Measurements from ENCODE around the gene DHX32.

The DHX32 gene

GRCh38 chr10:125840955-125841354 is 40.1 kb downstream of the DHX32 start:
- H3K4me1 ChIP-seq, result no peaks in the 10 kb centered on the region
- H3K27me3 ChIP-seq, result no peaks in the 10 kb centered on the region
- DNase-seq, result no peak
- H3K36me3 ChIP-seq, result peaks cover 49% of the 10 kb centered on the region
- no peaks in the 10 kb centered on the region for H3K9me3 ChIP-seq
- TF ChIP-seq, protein P1, sequence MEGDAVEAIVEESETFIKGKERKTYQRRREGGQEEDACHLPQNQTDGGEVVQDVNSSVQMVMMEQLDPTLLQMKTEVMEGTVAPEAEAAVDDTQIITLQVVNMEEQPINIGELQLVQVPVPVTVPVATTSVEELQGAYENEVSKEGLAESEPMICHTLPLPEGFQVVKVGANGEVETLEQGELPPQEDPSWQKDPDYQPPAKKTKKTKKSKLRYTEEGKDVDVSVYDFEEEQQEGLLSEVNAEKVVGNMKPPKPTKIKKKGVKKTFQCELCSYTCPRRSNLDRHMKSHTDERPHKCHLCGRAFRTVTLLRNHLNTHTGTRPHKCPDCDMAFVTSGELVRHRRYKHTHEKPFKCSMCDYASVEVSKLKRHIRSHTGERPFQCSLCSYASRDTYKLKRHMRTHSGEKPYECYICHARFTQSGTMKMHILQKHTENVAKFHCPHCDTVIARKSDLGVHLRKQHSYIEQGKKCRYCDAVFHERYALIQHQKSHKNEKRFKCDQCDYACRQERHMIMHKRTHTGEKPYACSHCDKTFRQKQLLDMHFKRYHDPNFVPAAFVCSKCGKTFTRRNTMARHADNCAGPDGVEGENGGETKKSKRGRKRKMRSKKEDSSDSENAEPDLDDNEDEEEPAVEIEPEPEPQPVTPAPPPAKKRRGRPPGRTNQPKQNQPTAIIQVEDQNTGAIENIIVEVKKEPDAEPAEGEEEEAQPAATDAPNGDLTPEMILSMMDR (IDR thresholded peaks at IDR 0.05; ENCODE audit: low read depth, low read length), result no peak
- no peak overlapping the region for H3K4me3 ChIP-seq (ENCODE audit: low read depth, low read length)

- Histone ChIP-seq H3K4me1 (no peaks in the 10 kb centered on the region), H3K4me3 (ENCODE audit: low read depth, low read length) (no peak overlapping the region), H3K36me3 (peaks cover 54% of the 10 kb centered on the region), H3K9me3 (no peaks in the 10 kb centered on the region), H3K27me3 (no peaks in the 10 kb centered on the region)
- no peak for DNase-seq
- TF ChIP-seq, protein P1 (IDR thresholded peaks at IDR 0.05; ENCODE audit: low read depth, low read length), result no peak
These were observed 40.7 kb downstream of the DHX32 start for GRCh38 chr10:125840406-125840805.

DNA sequence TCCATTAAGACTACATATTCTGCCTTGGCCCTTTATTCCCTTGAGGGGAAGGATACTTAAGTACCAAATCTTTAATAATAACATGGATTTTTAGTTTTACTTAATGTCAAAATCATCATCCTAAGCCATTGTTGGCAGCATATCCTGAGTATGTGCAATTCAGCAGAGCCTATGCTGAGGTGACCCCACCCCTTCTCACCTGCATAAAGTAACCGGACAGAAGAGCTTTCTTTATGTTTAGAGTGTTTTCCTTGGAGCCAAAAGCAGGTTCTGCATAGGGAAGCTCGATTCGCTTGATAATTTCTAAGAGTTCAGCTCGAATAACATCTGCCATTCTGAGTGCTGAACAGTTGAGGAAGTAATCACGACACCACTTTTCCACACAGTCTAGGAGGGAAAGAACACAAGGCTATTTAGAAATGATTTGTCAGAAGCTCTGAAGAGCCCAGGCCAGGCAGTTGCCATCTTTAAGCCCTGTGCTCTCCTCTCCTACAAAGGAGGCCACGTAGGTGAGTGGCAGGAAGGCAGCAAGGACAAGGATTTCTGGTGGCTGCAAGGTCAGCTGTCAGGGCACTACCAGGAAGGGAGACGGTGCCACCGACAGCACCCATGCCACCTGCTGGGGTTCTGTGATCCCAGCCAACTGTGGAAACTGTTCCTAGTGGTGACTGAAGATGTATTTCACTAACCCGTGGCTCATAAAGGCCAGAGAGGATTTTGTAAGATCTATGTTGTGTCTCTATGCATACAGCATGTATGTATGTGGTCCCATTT is 42.1 kb downstream of the DHX32 start:
- H3K4me3 ChIP-seq (ENCODE audit: low read depth, low read length), result no peak overlapping the region
- no peaks in the 10 kb centered on the region for H3K9me3 ChIP-seq
- DNase-seq, result no peak
- TF ChIP-seq, protein P1 (IDR thresholded peaks at IDR 0.05; ENCODE audit: low read depth, low read length), result no peak
- H3K4me1 ChIP-seq, result no peaks in the 10 kb centered on the region
- no peaks in the 10 kb centered on the region for H3K27me3 ChIP-seq
- peaks cover 54% of the 10 kb centered on the region for H3K36me3 ChIP-seq

GRCh38 chr10:125836746-125837145 is 44.3 kb downstream of the DHX32 start:
- TF ChIP-seq, protein P1 (IDR thresholded peaks at IDR 0.05; ENCODE audit: low read depth, low read length), result no peak
- Histone ChIP-seq H3K36me3 (peaks cover 65% of the 10 kb centered on the region), H3K27me3 (no peaks in the 10 kb centered on the region), H3K4me1 (no peaks in the 10 kb centered on the region), H3K4me3 (ENCODE audit: low read depth, low read length) (no peak overlapping the region), H3K9me3 (no peaks in the 10 kb centered on the region)
- no peak for DNase-seq

- no peak overlapping the region for H3K4me3 ChIP-seq (ENCODE audit: low read depth, low read length)
- DNase-seq, result no peak
- peaks cover 67% of the 10 kb centered on the region for H3K36me3 ChIP-seq
- no peaks in the 10 kb centered on the region for H3K27me3 ChIP-seq
- H3K4me1 ChIP-seq, result no peaks in the 10 kb centered on the region
- H3K9me3 ChIP-seq, result no peaks in the 10 kb centered on the region
- TF ChIP-seq, protein P1 (IDR thresholded peaks at IDR 0.05; ENCODE audit: low read depth, low read length), result no peak
These were observed 52.8 kb downstream of the DHX32 start for GRCh38 chr10:125828311-125828710.

GRCh38 chr10:125827133-125827532 is 54.0 kb downstream of the DHX32 start:
- no peak overlapping the region for H3K4me3 ChIP-seq (ENCODE audit: low read depth, low read length)
- no peak for DNase-seq
- H3K9me3 ChIP-seq, result no peaks in the 10 kb centered on the region
- TF ChIP-seq, protein P1 (IDR thresholded peaks at IDR 0.05; ENCODE audit: low read depth, low read length), result no peak
- peaks cover 58% of the 10 kb centered on the region for H3K36me3 ChIP-seq
- H3K27me3 ChIP-seq, result no peaks in the 10 kb centered on the region
- H3K4me1 ChIP-seq, result no peaks in the 10 kb centered on the region
